T-helper 2 cell (primary cell): ENCODE data around the gene UTS2.

Experiments
- DNase-seq, 5 experiments: peaks; one replicate each; pipeline versions ENCODE4 v3.0.0 to v3.0.0-alpha.2; 2012 to 2022
- total RNA-seq, 2 donors: gene quantifications; one replicate each; lab custom pipeline; 2026; lab: John Stamatoyannopoulos, UW

The UTS2 gene
- 0.31 to 6.6 reads per million in 2 donors for total RNA-seq

- DNase-seq, result no peak
Observed at GRCh38 chr1:7852804-7853683, at the start of gene UTS2. TSS of gene UTS2 (minus strand) at chr1:7853065. CDS start at chr1:7853003, 62 bp downstream.

GRCh38 chr1:7899741-7900140 is 46.9 kb upstream of the UTS2 start:
- peak in 1 of 5 experiments; percentile 43 for DNase-seq

- no peak for DNase-seq
Observed at GRCh38 chr1:7898962-7899361, 46.1 kb upstream of the UTS2 start.

GRCh38 chr1:7896994-7897393 is 44.1 kb upstream of the UTS2 start:
- no peak for DNase-seq

GRCh38 chr1:7893529-7894180 is 40.8 kb upstream of the UTS2 start:
- DNase-seq, result no peak

GRCh38 chr1:7891804-7892203 is 38.9 kb upstream of the UTS2 start:
- peak in 1 of 5 experiments; percentile 23 for DNase-seq

- no peak for DNase-seq
Observed at GRCh38 chr1:7890853-7891252, 38.0 kb upstream of the UTS2 start.

- DNase-seq, result no peak
Observed at GRCh38 chr1:7888248-7889081, 35.6 kb upstream of the UTS2 start.

- DNase-seq, result no peak
Observed at GRCh38 chr1:7886405-7886745, 33.5 kb upstream of the UTS2 start.

GRCh38 chr1:7885513-7886404 is 32.9 kb upstream of the UTS2 start:
- peak in 2 of 5 experiments; percentile 10 to 16 for DNase-seq

- no peak for DNase-seq
Observed at GRCh38 chr1:7884757-7885156, 31.9 kb upstream of the UTS2 start.

- no peak for DNase-seq
Observed at GRCh38 chr1:7879228-7879627, 26.4 kb upstream of the UTS2 start.

GRCh38 chr1:7878027-7878426 is 25.2 kb upstream of the UTS2 start:
- no peak for DNase-seq

GRCh38 chr1:7873801-7874795 is 21.2 kb upstream of the UTS2 start:
- no peak for DNase-seq

- DNase-seq, result no peak
Observed at GRCh38 chr1:7871136-7871535, 18.3 kb upstream of the UTS2 start.

GRCh38 chr1:7869136-7869920 is 16.5 kb upstream of the UTS2 start:
- DNase-seq, result no peak

- DNase-seq, result no peak
Observed at GRCh38 chr1:7868070-7868780, 15.4 kb upstream of the UTS2 start.

GRCh38 chr1:7865978-7866377 is 13.1 kb upstream of the UTS2 start:
- DNase-seq, result no peak

- DNase-seq, result no peak
Observed at GRCh38 chr1:7863756-7864328, 11.0 kb upstream of the UTS2 start.
